HepG2 (cell line): ENCODE measurements around the gene GGCT.

Experiments used
- ASH2L ChIP-seq: fragments of 300-600, 200-600 bp; sonication (generic); IDR thresholded peaks from 2 replicates; pipeline ENCODE4 v1.7.0; 2017; ENCODE audit warnings: low read depth, mild to moderate bottlenecking, moderate library complexity, mixed read lengths, low read length; ENCODE audit not compliant: insufficient read length
- HNRNPK ChIP-seq: fragments of 200-400 bp; formaldehyde crosslinking; IDR thresholded peaks from 2 replicates; pipeline ENCODE4 v1.6.1; 2018; ENCODE audit warnings: low read length, low read depth, moderate library complexity, mild to moderate bottlenecking; ENCODE audit not compliant: poor library complexity, severe bottlenecking
- PHF21A ChIP-seq: sonication (generic); formaldehyde crosslinking; IDR thresholded peaks from 2 replicates; pipeline ENCODE4 v1.5.0; 2020; ENCODE audit warnings: mild to moderate bottlenecking, missing genetic modification reagents
- SP4 ChIP-seq: sonication (generic); formaldehyde crosslinking; IDR thresholded peaks from 2 replicates; pipeline ENCODE4 v1.8.1; 2023; ENCODE audit warnings: mild to moderate bottlenecking, missing genetic modification reagents
- TBP ChIP-seq: sonication (generic); formaldehyde crosslinking; IDR thresholded peaks from 2 replicates; pipeline ENCODE4 v1.5.0; 2020; ENCODE audit warnings: missing genetic modification reagents
- ZFP62 ChIP-seq: sonication (generic); formaldehyde crosslinking; IDR thresholded peaks from 2 replicates; pipeline ENCODE4 v1.4.0; 2020; ENCODE audit warnings: missing genetic modification reagents
- ZNF121 ChIP-seq: sonication (generic); formaldehyde crosslinking; IDR thresholded peaks from 2 replicates; pipeline ENCODE4 v1.5.0; 2020; ENCODE audit warnings: mild to moderate bottlenecking, missing genetic modification reagents
- ZNF660 ChIP-seq: sonication (generic); formaldehyde crosslinking; IDR thresholded peaks from 2 replicates; pipeline ENCODE4 v1.5.1; 2020; ENCODE audit warnings: mild to moderate bottlenecking, low read depth, missing genetic modification reagents, borderline replicate concordance
- TF ChIP-seq, protein P1 (sequence below): sonication (generic); formaldehyde crosslinking; IDR thresholded peaks from 2 replicates; pipeline ENCODE4 v1.5.0; 2020; ENCODE audit warnings: mild to moderate bottlenecking, missing genetic modification reagents, moderate library complexity
- TF ChIP-seq, protein P2 (sequence below), 2 experiments: IDR thresholded peaks; 2 replicates each; pipeline ENCODE4 v1.6.1; 2011 to 2012; ENCODE audit warnings: low read length in 2 of 2, borderline replicate concordance in 1 of 2, low read depth in 1 of 2, mild to moderate bottlenecking in 1 of 2, moderate library complexity in 1 of 2

DNA sequence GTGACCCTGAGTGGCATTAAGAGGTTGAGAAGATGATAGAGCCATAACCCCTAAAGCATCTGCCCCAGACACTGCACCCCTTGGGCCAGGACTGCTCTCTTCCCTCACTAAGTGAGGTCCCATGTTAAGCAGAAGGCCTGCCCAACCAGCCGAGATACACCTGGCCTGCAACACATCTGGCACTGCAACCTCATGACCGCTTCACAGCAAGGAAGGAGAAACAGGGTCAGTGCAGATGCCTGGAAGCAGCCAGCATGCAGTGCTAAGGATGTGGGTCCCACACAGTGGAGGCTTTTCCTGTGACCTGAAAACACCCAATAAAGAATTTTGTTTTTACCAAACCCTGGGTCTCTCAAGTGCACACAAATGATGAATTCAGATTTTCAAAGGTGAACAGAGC is 33.4 kb downstream of the GGCT start:
- TF ChIP-seq ZNF121 (CRISPR knock-in tag) (no peak), TBP (CRISPR knock-in tag) (no peak), ZNF660 (CRISPR knock-in tag) (no peak), ZFP62 (CRISPR knock-in tag) (no peak), PHF21A (CRISPR knock-in tag) (no peak), SP4 (CRISPR knock-in tag) (no peak), HNRNPK (no peak), ASH2L (no peak)
- TF ChIP-seq, protein P1, sequence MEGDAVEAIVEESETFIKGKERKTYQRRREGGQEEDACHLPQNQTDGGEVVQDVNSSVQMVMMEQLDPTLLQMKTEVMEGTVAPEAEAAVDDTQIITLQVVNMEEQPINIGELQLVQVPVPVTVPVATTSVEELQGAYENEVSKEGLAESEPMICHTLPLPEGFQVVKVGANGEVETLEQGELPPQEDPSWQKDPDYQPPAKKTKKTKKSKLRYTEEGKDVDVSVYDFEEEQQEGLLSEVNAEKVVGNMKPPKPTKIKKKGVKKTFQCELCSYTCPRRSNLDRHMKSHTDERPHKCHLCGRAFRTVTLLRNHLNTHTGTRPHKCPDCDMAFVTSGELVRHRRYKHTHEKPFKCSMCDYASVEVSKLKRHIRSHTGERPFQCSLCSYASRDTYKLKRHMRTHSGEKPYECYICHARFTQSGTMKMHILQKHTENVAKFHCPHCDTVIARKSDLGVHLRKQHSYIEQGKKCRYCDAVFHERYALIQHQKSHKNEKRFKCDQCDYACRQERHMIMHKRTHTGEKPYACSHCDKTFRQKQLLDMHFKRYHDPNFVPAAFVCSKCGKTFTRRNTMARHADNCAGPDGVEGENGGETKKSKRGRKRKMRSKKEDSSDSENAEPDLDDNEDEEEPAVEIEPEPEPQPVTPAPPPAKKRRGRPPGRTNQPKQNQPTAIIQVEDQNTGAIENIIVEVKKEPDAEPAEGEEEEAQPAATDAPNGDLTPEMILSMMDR (CRISPR knock-in tag), result no peak
- TF ChIP-seq, protein P2, sequence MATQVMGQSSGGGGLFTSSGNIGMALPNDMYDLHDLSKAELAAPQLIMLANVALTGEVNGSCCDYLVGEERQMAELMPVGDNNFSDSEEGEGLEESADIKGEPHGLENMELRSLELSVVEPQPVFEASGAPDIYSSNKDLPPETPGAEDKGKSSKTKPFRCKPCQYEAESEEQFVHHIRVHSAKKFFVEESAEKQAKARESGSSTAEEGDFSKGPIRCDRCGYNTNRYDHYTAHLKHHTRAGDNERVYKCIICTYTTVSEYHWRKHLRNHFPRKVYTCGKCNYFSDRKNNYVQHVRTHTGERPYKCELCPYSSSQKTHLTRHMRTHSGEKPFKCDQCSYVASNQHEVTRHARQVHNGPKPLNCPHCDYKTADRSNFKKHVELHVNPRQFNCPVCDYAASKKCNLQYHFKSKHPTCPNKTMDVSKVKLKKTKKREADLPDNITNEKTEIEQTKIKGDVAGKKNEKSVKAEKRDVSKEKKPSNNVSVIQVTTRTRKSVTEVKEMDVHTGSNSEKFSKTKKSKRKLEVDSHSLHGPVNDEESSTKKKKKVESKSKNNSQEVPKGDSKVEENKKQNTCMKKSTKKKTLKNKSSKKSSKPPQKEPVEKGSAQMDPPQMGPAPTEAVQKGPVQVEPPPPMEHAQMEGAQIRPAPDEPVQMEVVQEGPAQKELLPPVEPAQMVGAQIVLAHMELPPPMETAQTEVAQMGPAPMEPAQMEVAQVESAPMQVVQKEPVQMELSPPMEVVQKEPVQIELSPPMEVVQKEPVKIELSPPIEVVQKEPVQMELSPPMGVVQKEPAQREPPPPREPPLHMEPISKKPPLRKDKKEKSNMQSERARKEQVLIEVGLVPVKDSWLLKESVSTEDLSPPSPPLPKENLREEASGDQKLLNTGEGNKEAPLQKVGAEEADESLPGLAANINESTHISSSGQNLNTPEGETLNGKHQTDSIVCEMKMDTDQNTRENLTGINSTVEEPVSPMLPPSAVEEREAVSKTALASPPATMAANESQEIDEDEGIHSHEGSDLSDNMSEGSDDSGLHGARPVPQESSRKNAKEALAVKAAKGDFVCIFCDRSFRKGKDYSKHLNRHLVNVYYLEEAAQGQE (IDR thresholded peaks at IDR 0.05; ENCODE audit: borderline replicate concordance in 1 of 2, low read depth in 1 of 2, low read length in 2 of 2), result no peak
